ENCODE measurements around the gene UST.

DNA sequence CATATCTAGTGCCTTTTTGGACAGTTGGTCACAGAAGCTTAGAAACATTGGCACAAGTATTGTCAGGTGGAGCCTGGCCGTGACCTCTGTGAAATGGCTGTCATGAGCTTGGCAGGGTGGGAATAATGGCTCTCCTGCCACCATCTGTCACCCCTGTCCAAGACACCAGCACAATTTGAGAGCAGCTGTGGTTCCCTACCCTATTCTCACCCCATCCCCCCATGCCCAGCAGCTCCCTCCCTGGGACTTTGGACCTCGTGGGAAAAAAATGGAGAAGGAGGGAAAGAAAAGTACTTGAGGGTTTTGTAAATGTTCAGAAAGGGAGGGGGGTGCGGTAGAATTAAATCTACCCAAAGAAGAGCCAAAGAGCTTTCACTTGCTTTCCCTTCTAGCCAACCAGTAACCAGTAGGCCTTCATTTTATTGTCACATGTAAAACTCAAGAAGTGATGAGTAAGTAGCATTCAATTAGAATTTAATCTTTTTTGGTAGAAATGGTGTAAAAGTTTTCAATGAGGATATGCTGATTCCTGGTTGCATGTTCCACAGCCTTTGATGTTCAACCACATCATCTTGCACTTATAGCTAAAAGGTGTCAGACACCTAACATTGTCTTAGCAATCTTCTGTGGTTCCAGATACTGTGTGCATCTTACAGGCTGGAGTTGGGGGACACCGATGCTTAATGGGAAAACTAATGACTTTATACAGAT, 307.2 kb downstream of the UST start:
- TF ChIP-seq EZH2 (IDR thresholded peaks at IDR 0.05; ENCODE audit: borderline replicate concordance, low read length), result no peak
- TF ChIP-seq, protein P1, sequence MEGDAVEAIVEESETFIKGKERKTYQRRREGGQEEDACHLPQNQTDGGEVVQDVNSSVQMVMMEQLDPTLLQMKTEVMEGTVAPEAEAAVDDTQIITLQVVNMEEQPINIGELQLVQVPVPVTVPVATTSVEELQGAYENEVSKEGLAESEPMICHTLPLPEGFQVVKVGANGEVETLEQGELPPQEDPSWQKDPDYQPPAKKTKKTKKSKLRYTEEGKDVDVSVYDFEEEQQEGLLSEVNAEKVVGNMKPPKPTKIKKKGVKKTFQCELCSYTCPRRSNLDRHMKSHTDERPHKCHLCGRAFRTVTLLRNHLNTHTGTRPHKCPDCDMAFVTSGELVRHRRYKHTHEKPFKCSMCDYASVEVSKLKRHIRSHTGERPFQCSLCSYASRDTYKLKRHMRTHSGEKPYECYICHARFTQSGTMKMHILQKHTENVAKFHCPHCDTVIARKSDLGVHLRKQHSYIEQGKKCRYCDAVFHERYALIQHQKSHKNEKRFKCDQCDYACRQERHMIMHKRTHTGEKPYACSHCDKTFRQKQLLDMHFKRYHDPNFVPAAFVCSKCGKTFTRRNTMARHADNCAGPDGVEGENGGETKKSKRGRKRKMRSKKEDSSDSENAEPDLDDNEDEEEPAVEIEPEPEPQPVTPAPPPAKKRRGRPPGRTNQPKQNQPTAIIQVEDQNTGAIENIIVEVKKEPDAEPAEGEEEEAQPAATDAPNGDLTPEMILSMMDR (conservative IDR thresholded peaks at IDR 0.05 in 1 of 2, IDR thresholded peaks at IDR 0.05 in 1 of 2; ENCODE audit: extremely low read depth in 1 of 2, insufficient read depth in 1 of 2, low read depth in 1 of 2, low read length in 2 of 2), result no peak

All from mammary epithelial cell (primary cell).